Measurements from ENCODE around the gene TMEM255B.

DNA sequence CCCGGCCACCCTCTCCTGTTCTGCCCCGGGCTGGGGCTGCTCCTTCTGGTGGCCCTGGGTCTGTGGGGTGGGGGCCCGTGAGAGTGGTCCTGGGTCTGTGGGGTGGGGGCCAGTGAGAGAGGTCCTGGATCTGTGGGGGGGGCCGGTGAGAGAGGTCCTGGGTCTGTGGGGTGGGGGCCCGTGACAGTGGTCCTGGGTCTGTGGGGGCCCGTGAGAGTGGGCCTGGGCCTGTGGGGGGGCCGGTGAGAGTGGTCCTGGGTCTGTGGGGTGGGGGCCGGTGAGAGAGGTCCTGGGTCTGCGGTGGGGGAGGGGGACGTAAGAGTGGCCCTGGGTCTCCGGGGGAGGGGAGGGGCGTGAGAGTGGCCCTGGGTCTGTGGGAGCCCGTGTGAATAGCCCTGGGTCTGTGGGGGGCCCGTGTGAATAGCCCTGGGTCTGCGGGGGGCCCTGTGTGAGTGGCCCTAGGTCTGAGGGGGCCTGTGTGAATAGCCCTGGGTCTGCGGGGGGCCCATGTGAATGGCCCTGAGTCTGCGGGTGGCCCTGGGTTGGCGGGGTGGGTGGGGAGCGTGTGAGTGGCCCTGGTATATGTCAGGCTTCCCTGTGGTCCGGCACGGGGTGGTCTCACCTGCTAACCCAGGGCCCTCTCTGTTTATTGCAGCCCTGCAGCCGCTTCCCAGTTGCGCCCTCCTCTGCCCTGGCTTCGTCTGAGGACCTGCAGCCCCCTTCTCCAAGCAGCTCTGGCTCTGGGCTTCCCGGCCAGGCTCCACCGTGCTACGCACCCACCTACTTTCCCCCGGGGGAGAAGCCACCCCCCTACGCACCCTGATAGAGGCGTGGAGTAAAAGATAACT, 52.3 kb downstream of the TMEM255B start:
- TF ChIP-seq, protein P1, sequence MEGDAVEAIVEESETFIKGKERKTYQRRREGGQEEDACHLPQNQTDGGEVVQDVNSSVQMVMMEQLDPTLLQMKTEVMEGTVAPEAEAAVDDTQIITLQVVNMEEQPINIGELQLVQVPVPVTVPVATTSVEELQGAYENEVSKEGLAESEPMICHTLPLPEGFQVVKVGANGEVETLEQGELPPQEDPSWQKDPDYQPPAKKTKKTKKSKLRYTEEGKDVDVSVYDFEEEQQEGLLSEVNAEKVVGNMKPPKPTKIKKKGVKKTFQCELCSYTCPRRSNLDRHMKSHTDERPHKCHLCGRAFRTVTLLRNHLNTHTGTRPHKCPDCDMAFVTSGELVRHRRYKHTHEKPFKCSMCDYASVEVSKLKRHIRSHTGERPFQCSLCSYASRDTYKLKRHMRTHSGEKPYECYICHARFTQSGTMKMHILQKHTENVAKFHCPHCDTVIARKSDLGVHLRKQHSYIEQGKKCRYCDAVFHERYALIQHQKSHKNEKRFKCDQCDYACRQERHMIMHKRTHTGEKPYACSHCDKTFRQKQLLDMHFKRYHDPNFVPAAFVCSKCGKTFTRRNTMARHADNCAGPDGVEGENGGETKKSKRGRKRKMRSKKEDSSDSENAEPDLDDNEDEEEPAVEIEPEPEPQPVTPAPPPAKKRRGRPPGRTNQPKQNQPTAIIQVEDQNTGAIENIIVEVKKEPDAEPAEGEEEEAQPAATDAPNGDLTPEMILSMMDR (optimal IDR thresholded peaks at IDR 0.05 in 1 of 3, IDR thresholded peaks at IDR 0.05 in 1 of 3, conservative IDR thresholded peaks at IDR 0.05 in 1 of 3; ENCODE audit: extremely low read depth in 1 of 3, insufficient read depth in 2 of 3, low read length in 3 of 3), result no peak
- no peak for TF ChIP-seq EZH2 (IDR thresholded peaks at IDR 0.05; ENCODE audit: low read length)
